Neuronal stem cell (in vitro differentiated cells): ENCODE measurements around the gene HEATR1.

Experiments
- DNase-seq: peaks from one replicate; pipeline ENCODE4 v3.0.0-alpha.2; 2013; ENCODE audit warnings: low spot score
- H2AFZ ChIP-seq: one replicate; pipeline ENCODE4 v1.6.1; 2013; ENCODE audit warnings: mild to moderate bottlenecking, low read length, inconsistent platforms
- H2AK5ac ChIP-seq: 2 replicates; pipeline ENCODE4 v1.6.1; 2013; ENCODE audit warnings: low read depth, mild to moderate bottlenecking, inconsistent platforms, low read length, moderate library complexity, mixed read lengths
- H2BK120ac ChIP-seq: 2 replicates; pipeline ENCODE4 v1.6.1; 2013; ENCODE audit warnings: low read depth, mild to moderate bottlenecking, inconsistent platforms, low read length, moderate library complexity, mixed read lengths
- H2BK12ac ChIP-seq: one replicate; pipeline ENCODE4 v1.6.1; 2013; ENCODE audit warnings: low read length, inconsistent platforms
- H2BK15ac ChIP-seq: 2 replicates; pipeline ENCODE4 v1.6.1; 2013; ENCODE audit warnings: mild to moderate bottlenecking, low read length, inconsistent platforms, mixed read lengths
- H2BK5ac ChIP-seq: one replicate; pipeline ENCODE4 v1.6.1; 2013; ENCODE audit warnings: inconsistent platforms, mild to moderate bottlenecking, low read length, moderate library complexity
- H3K14ac ChIP-seq: one replicate; pipeline ENCODE4 v1.6.1; 2013; ENCODE audit warnings: low read length, inconsistent platforms
- H3K18ac ChIP-seq: 2 replicates; pipeline ENCODE4 v1.6.1; 2013; ENCODE audit warnings: low read length, inconsistent platforms
- H3K23ac ChIP-seq: 2 replicates; pipeline ENCODE4 v1.6.1; 2013; ENCODE audit warnings: low read depth, mild to moderate bottlenecking, mixed read lengths, low read length, inconsistent platforms; ENCODE audit not compliant: poor library complexity
- H3K27ac ChIP-seq: replicated peaks from 3 replicates; pipeline ENCODE4 v1.5.1; 2013; ENCODE audit warnings: low read length, inconsistent platforms
- H3K27me3 ChIP-seq, 3 experiments: 2 replicates each; pipeline ENCODE4 v1.6.1; 2013; ENCODE audit warnings: low read length in 3 of 3, mild to moderate bottlenecking in 2 of 3, inconsistent platforms in 1 of 3, low read depth in 1 of 3, mixed read lengths in 1 of 3, moderate library complexity in 1 of 3; ENCODE audit not compliant: control insufficient read depth in 3 of 3, insufficient read depth in 3 of 3
- H3K36me3 ChIP-seq, 2 donors: replicated peaks in 1 of 2; 2 replicates each; pipeline ENCODE4 v1.6.1; 2013; ENCODE audit warnings: low read length in 2 of 2; ENCODE audit not compliant: control insufficient read depth in 2 of 2, insufficient read depth in 2 of 2
- H3K4ac ChIP-seq: 2 replicates; pipeline ENCODE4 v1.6.1; 2013; ENCODE audit warnings: inconsistent platforms, mild to moderate bottlenecking, low read length, moderate library complexity
- H3K4me1 ChIP-seq, 2 donors: 1 replicate in 1 of 2; 2 replicates in 1 of 2; pipeline ENCODE4 v1.6.1; 2013; ENCODE audit warnings: low read length in 2 of 2, low read depth in 1 of 2; ENCODE audit not compliant: control insufficient read depth in 2 of 2, insufficient read depth in 1 of 2
- H3K4me2 ChIP-seq: one replicate; pipeline ENCODE4 v1.6.1; 2013; ENCODE audit warnings: mild to moderate bottlenecking, low read length, inconsistent platforms; ENCODE audit not compliant: insufficient read depth, poor library complexity, severe bottlenecking
- H3K4me3 ChIP-seq, 2 donors: 2 replicates each; pipeline ENCODE4 v1.5.1; 2013; ENCODE audit warnings: low read length in 2 of 2, mild to moderate bottlenecking in 2 of 2, inconsistent platforms in 1 of 2, moderate library complexity in 1 of 2
- H3K79me1 ChIP-seq: one replicate; pipeline ENCODE4 v1.6.1; 2013; ENCODE audit warnings: low read depth, mild to moderate bottlenecking, inconsistent platforms, low read length, moderate library complexity
- H3K9ac ChIP-seq: one replicate; pipeline ENCODE4 v1.6.1; 2013; ENCODE audit warnings: mild to moderate bottlenecking, low read depth, low read length, inconsistent platforms; ENCODE audit not compliant: poor library complexity
- H3K9me3 ChIP-seq, 2 donors: replicated peaks in 1 of 2; 2 replicates each; pipeline versions ENCODE3 to v1.6.1; 2013; ENCODE audit warnings: low read length in 2 of 2, mild to moderate bottlenecking in 2 of 2, inconsistent platforms in 1 of 2, low read depth in 1 of 2, mixed read lengths in 1 of 2, moderate library complexity in 1 of 2; ENCODE audit not compliant: control insufficient read depth in 2 of 2, insufficient read depth in 1 of 2
- H4K8ac ChIP-seq: one replicate; pipeline ENCODE4 v1.6.1; 2013; ENCODE audit warnings: low read depth, mild to moderate bottlenecking, inconsistent platforms, low read length, moderate library complexity
- H4K91ac ChIP-seq: one replicate; pipeline ENCODE4 v1.6.1; 2013; ENCODE audit warnings: low read length, low read depth, mild to moderate bottlenecking, inconsistent platforms; ENCODE audit not compliant: poor library complexity
- WGBS, 2 donors: extraction: QIAGEN DNeasy Blood & Tissue Kit; methylation state at CpG; one replicate each; pipeline ENCODE4 v1.1.7; 2013; ENCODE audit warnings: missing lambda C conversion rate in 2 of 2, mixed read lengths in 1 of 2; ENCODE audit not compliant: insufficient read length in 2 of 2, insufficient replicate concordance in 1 of 2; ENCODE audit errors: extremely low coverage in 2 of 2; 5-methylcytosine and 5-hydroxymethylcytosine counted together

Gene HEATR1

GRCh38 chr1:236502972-236503639 lies 101.2 kb downstream of the HEATR1 start:
- no peaks in the 10 kb centered on the region for H3K27me3 ChIP-seq
- no peak overlapping the region for H2BK12ac ChIP-seq
- no peak overlapping the region for H3K14ac ChIP-seq
- peak; percentile 57 for DNase-seq
- no peak overlapping the region for H4K91ac ChIP-seq
- H3K4ac ChIP-seq: no peak overlapping the region
- H3K36me3 ChIP-seq: no peaks in the 10 kb centered on the region
- peak overlapping the region in 1 of 2 donors; percentile 23 for H3K4me3 ChIP-seq
- H3K23ac ChIP-seq: no peak overlapping the region
- no peak overlapping the region for H2BK5ac ChIP-seq
- H3K9me3 ChIP-seq: no peaks in the 10 kb centered on the region
- H2BK15ac ChIP-seq: no peak overlapping the region
- no peak overlapping the region for H2BK120ac ChIP-seq
- WGBS, 2 donors: no CpG with 5 or more reads among the region's 15 CpGs
- H4K8ac ChIP-seq: no peak overlapping the region
- no peak overlapping the region for H3K9ac ChIP-seq
- H2AFZ ChIP-seq: peak overlapping the region; percentile 85
- peak overlapping the region; percentile 31 for H3K18ac ChIP-seq
- H3K4me2 ChIP-seq: peak overlapping the region; percentile 66
- no peak overlapping the region for H2AK5ac ChIP-seq
- H3K79me1 ChIP-seq: no peaks in the 10 kb centered on the region
- no peaks in the 10 kb centered on the region for H3K4me1 ChIP-seq
- peak overlapping the region; percentile 60 for H3K27ac ChIP-seq

DNA sequence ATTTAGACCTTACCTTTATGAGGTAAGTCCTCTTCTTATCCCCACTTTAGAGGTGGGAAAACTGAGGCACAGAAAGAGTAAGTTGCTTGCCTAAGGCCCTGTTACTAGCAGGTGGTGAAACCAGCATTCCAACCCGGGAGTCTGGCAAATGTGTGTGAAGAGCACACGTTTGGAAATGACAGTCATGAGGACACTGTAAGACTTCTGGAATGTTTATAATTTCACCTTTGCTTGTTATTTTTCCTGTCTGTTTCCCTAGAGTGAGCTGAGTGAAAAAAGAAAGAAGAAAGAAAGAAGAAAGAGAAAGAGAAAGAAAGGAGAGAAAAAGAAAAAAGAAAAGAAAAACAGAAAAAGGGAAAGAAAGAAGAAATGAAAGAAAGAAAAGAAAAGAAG lies 101.7 kb downstream of the HEATR1 start:
- no CpG with 5 or more reads among the region's 2 CpGs for WGBS, 2 donors
- Histone ChIP-seq H3K27me3 (no peaks in the 10 kb centered on the region), H2BK120ac (no peak overlapping the region), H3K4me3 (no peak overlapping the region), H3K18ac (no peak overlapping the region), H3K9ac (no peak overlapping the region), H3K27ac (no peak overlapping the region), H3K9me3 (no peaks in the 10 kb centered on the region), H2BK12ac (no peak overlapping the region), H3K14ac (no peak overlapping the region), H3K4ac (no peak overlapping the region), H3K4me1 (no peaks in the 10 kb centered on the region), H3K36me3 (no peaks in the 10 kb centered on the region), H2BK5ac (no peak overlapping the region), H2AK5ac (no peak overlapping the region), H3K79me1 (no peaks in the 10 kb centered on the region), H2BK15ac (no peak overlapping the region), H2AFZ (peak overlapping the region; percentile 85), H3K4me2 (no peak overlapping the region), H3K23ac (no peak overlapping the region), H4K91ac (no peak overlapping the region), H4K8ac (no peak overlapping the region)
- DNase-seq: no peak

DNA sequence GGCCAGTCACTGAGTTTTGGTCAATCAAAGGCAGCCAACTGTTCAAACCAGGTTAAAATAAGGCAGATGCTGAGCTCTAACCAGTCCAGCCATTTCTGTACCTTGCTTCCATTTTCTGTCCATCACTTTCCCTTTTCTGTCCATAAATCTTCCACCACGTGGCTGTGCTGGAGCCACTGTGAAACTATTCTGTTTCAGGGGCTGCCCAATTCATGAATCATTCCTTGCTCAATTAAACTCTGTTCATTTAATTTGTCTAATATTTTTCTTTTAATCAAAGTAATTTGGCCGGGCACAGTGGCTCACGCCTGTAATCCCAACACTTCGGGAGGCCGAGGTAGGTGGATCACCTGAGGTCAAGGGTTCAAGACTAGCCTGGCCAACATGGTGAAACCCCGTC lies 103.2 kb downstream of the HEATR1 start:
- Histone ChIP-seq H3K9me3 (no peaks in the 10 kb centered on the region), H3K27me3 (no peaks in the 10 kb centered on the region), H2BK12ac (no peak overlapping the region), H3K9ac (no peak overlapping the region), H3K4ac (no peak overlapping the region), H3K4me2 (no peak overlapping the region), H2AK5ac (no peak overlapping the region), H4K91ac (no peak overlapping the region), H3K23ac (no peak overlapping the region), H4K8ac (no peak overlapping the region), H2BK5ac (no peak overlapping the region), H3K79me1 (no peaks in the 10 kb centered on the region), H2AFZ (no peak overlapping the region), H3K4me3 (no peak overlapping the region), H3K4me1 (no peaks in the 10 kb centered on the region), H3K27ac (no peak overlapping the region), H3K18ac (no peak overlapping the region), H2BK120ac (no peak overlapping the region), H3K14ac (no peak overlapping the region), H2BK15ac (no peak overlapping the region), H3K36me3 (no peaks in the 10 kb centered on the region)
- no CpG with 5 or more reads among the region's 6 CpGs for WGBS, 2 donors
- DNase-seq: no peak
